Urinary bladder (tissue), 4 donors: Measurements from ENCODE around the gene CTBP1. TPM values are rescaled to one million over a fixed set of nuclear protein-coding genes. Genes with fewer than 3 reads are reported as not detected.

ENCODE experiments used
- DNase-seq: peaks from one replicate; pipeline ENCODE4 v3.0.0-alpha.2; 2015; ENCODE audit errors: extremely low spot score
- H3K27ac ChIP-seq: one replicate; pipeline ENCODE4 v1.5.1; 2013; ENCODE audit warnings: low read depth, mild to moderate bottlenecking, moderate library complexity
- H3K36me3 ChIP-seq: one replicate; pipeline ENCODE4 v1.6.1; 2013; ENCODE audit warnings: mild to moderate bottlenecking, moderate library complexity; ENCODE audit not compliant: insufficient read depth
- H3K4me1 ChIP-seq: one replicate; pipeline ENCODE4 v1.6.1; 2013; ENCODE audit warnings: mild to moderate bottlenecking, moderate library complexity; ENCODE audit not compliant: insufficient read depth
- H3K4me3 ChIP-seq: one replicate; pipeline ENCODE4 v1.5.1; 2013; ENCODE audit warnings: low read depth, low read length
- WGBS: extraction: QIAGEN DNeasy Blood & Tissue Kit; methylation state at CpG from one replicate; pipeline ENCODE4 v1.1.7; 2013; 5-methylcytosine and 5-hydroxymethylcytosine counted together
- polyA plus RNA-seq: library from polyadenylated mRNA; stranded (reverse); fragments of 200-250 nt; gene quantifications from one replicate; pipeline ENCODE4 v1.2.3, GENCODE V29; 2013
- total RNA-seq: library from RNA; depleted of rRNA; stranded (reverse); fragments of >200 nt; gene quantifications from one replicate; pipeline ENCODE4 v1.2.3, GENCODE V29; 2014
- donor health status: healthy with polysubstance abuse.
- donor health status: healthy.

Gene CTBP1
- total and polyA plus RNA-seq, 2 donors, result 85.9 to 140 TPM

- Histone ChIP-seq H3K36me3 (peaks cover 7% of the 10 kb centered on the region), H3K27ac (peak overlapping the region; percentile 66)
Measured at GRCh38 chr4:1234811-1235292, 14.1 kb downstream of the CTBP1 start.

GRCh38 chr4:1234309-1234695 lies 14.6 kb downstream of the CTBP1 start:
- 46% methylated on average over 8 of the region's 8 CpGs for WGBS
- peaks cover 7% of the 10 kb centered on the region for H3K36me3 ChIP-seq
- H3K4me3 ChIP-seq, result no peak overlapping the region
- no peak for DNase-seq
- H3K27ac ChIP-seq, result no peak overlapping the region
- no peaks in the 10 kb centered on the region for H3K4me1 ChIP-seq

More at GRCh38 chr4:1234811-1235292, 14.1 kb downstream of the CTBP1 start:
- Histone ChIP-seq H3K4me3 (no peak overlapping the region), H3K4me1 (no peaks in the 10 kb centered on the region)
- 78% methylated on average over 24 of the region's 24 CpGs for WGBS
- DNase-seq, result no peak

- Histone ChIP-seq H3K36me3 (peaks cover 7% of the 10 kb centered on the region), H3K27ac (peak overlapping the region; percentile 70), H3K4me1 (no peaks in the 10 kb centered on the region), H3K4me3 (no peak overlapping the region)
- no peak for DNase-seq
- 49% methylated on average over 29 of the region's 29 CpGs for WGBS
Measured at GRCh38 chr4:1233641-1234308, 15.2 kb downstream of the CTBP1 start.

GRCh38 chr4:1232661-1233621 lies 16.0 kb downstream of the CTBP1 start:
- WGBS, result 57% methylated on average over 32 of the region's 32 CpGs
- H3K27ac ChIP-seq, result no peak overlapping the region
- H3K36me3 ChIP-seq, result peaks cover 7% of the 10 kb centered on the region

GRCh38 chr4:1231637-1232360 lies 17.1 kb downstream of the CTBP1 start:
- DNase-seq, result no peak
- Histone ChIP-seq H3K4me3 (no peak overlapping the region), H3K36me3 (peaks cover 5% of the 10 kb centered on the region), H3K27ac (no peak overlapping the region), H3K4me1 (no peaks in the 10 kb centered on the region)
- WGBS, result 72% methylated on average over 23 of the region's 23 CpGs

More at GRCh38 chr4:1232661-1233621, 16.0 kb downstream of the CTBP1 start:
- H3K4me3 ChIP-seq, result no peak overlapping the region
- DNase-seq, result peak; percentile 67
- H3K4me1 ChIP-seq, result no peaks in the 10 kb centered on the region

GRCh38 chr4:1230971-1231636 lies 17.8 kb downstream of the CTBP1 start:
- H3K27ac ChIP-seq, result no peak overlapping the region
- peaks cover 5% of the 10 kb centered on the region for H3K36me3 ChIP-seq
- 92% methylated on average over 20 of the region's 20 CpGs for WGBS
- no peak overlapping the region for H3K4me3 ChIP-seq
- no peaks in the 10 kb centered on the region for H3K4me1 ChIP-seq
- DNase-seq, result no peak

- WGBS, result 96% methylated on average over 22 of the region's 22 CpGs
- H3K27ac ChIP-seq, result no peak overlapping the region
- H3K4me3 ChIP-seq, result no peak overlapping the region
- peaks cover 5% of the 10 kb centered on the region for H3K36me3 ChIP-seq
- no peaks in the 10 kb centered on the region for H3K4me1 ChIP-seq
- DNase-seq, result no peak
Measured at GRCh38 chr4:1230316-1230715, 18.6 kb downstream of the CTBP1 start.

GRCh38 chr4:1229117-1229849 lies 19.6 kb downstream of the CTBP1 start:
- no peak for DNase-seq
- H3K36me3 ChIP-seq, result peaks cover 7% of the 10 kb centered on the region
- H3K4me1 ChIP-seq, result no peaks in the 10 kb centered on the region
- H3K4me3 ChIP-seq, result no peak overlapping the region
- H3K27ac ChIP-seq, result no peak overlapping the region
- WGBS, result 95% methylated on average over 27 of the region's 27 CpGs

- no peak for DNase-seq
- H3K4me1 ChIP-seq, result no peaks in the 10 kb centered on the region
- no peak overlapping the region for H3K27ac ChIP-seq
- 91% methylated on average over 16 of the region's 16 CpGs for WGBS
- H3K4me3 ChIP-seq, result no peak overlapping the region
- peaks cover 11% of the 10 kb centered on the region for H3K36me3 ChIP-seq
Measured at GRCh38 chr4:1227816-1228215, 21.1 kb downstream of the CTBP1 start.

GRCh38 chr4:1226598-1226997 lies 22.3 kb downstream of the CTBP1 start:
- no peak overlapping the region for H3K27ac ChIP-seq
- no peak overlapping the region for H3K4me3 ChIP-seq
- no peak for DNase-seq
- 88% methylated on average over 16 of the region's 16 CpGs for WGBS
- H3K36me3 ChIP-seq, result peaks cover 11% of the 10 kb centered on the region
- H3K4me1 ChIP-seq, result no peaks in the 10 kb centered on the region

GRCh38 chr4:1226144-1226481 lies 22.8 kb downstream of the CTBP1 start:
- DNase-seq, result no peak
- 66% methylated on average over 15 of the region's 15 CpGs for WGBS
- Histone ChIP-seq H3K4me1 (no peaks in the 10 kb centered on the region), H3K4me3 (no peak overlapping the region), H3K36me3 (peaks cover 13% of the 10 kb centered on the region), H3K27ac (no peak overlapping the region)

GRCh38 chr4:1225272-1226143 lies 23.4 kb downstream of the CTBP1 start:
- H3K4me1 ChIP-seq, result no peaks in the 10 kb centered on the region
- H3K27ac ChIP-seq, result no peak overlapping the region
- no peak overlapping the region for H3K4me3 ChIP-seq
- DNase-seq, result no peak
- peaks cover 13% of the 10 kb centered on the region for H3K36me3 ChIP-seq
- WGBS, result 91% methylated on average over 67 of the region's 67 CpGs
